Activated T-helper 17 cell treated with anti-CD3 and anti-CD28 coated beads, Interleukin-2, amount 50 U/mL, for 72 hours (primary cell): ENCODE results near the gene CPPED1. TPM values are rescaled to one million over a fixed set of nuclear protein-coding genes. Genes with fewer than 3 reads are reported as not detected.

Experiments used
- total RNA-seq, 2 donors: library from RNA; stranded (reverse); gene quantifications; one replicate each; pipeline ENCODE4 v1.2.3, GENCODE V29; 2022

CPPED1 gene
- total RNA-seq, 2 donors from 2014 or later = 27.5 to 44.5 TPM

Other genes starting within 250 kb of the CPPED1 start
- gene SHISA9, start 97.7 kb upstream of the CPPED1 start, total RNA-seq = under 1 TPM; 0.08 to 0.24 TPM